Kidney (tissue), 14 donors: ENCODE data around the gene KIFAP3. TPM values are rescaled to one million over a fixed set of nuclear protein-coding genes. Genes with fewer than 3 reads are reported as not detected.

Source experiments
- DNase-seq, 5 donors: peaks; one replicate each; pipeline ENCODE4 v3.0.0-alpha.2; 2013 to 2020
- FAIRE-seq: peaks from 2 replicates; lab custom pipeline; 2012; peaks lifted over from hg19 to GRCh38; lab: Jason Lieb, UNC
- H3K27ac ChIP-seq, 2 donors: one replicate each; pipeline ENCODE4 v1.7.0; 2013; ENCODE audit warnings: low read depth in 2 of 2, low read length in 2 of 2, inconsistent platforms in 1 of 2
- H3K27me3 ChIP-seq: one replicate; pipeline ENCODE4 v1.7.1; 2013; ENCODE audit warnings: low read length, inconsistent platforms; ENCODE audit not compliant: control insufficient read depth, insufficient read depth
- H3K36me3 ChIP-seq, 3 donors: one replicate each; pipeline versions ENCODE4 v1.7.0 to v1.7.1; 2013; ENCODE audit warnings: low read length in 3 of 3, control low read depth in 1 of 3, inconsistent platforms in 1 of 3; ENCODE audit not compliant: insufficient read depth in 3 of 3, control insufficient read depth in 2 of 3
- H3K4me1 ChIP-seq, 3 donors: one replicate each; pipeline versions ENCODE4 v1.7.0 to v1.7.1; 2013; ENCODE audit warnings: low read length in 3 of 3, inconsistent platforms in 1 of 3, low read depth in 1 of 3; ENCODE audit not compliant: control insufficient read depth in 2 of 3, insufficient read depth in 2 of 3
- H3K4me3 ChIP-seq, 3 donors: one replicate each; pipeline versions ENCODE4 v1.7.0 to v1.8.1; 2013; ENCODE audit warnings: low read length in 3 of 3, control low read depth in 1 of 3, inconsistent platforms in 1 of 3
- H3K9ac ChIP-seq, 3 donors: one replicate each; pipeline versions ENCODE4 v1.7.0 to v1.7.1; 2013; ENCODE audit warnings: low read length in 3 of 3, control low read depth in 1 of 3, inconsistent platforms in 1 of 3
- H3K9me3 ChIP-seq, 3 donors: one replicate each; pipeline versions ENCODE4 v1.7.0 to v1.7.1; 2013; ENCODE audit warnings: low read length in 3 of 3, control low read depth in 1 of 3, inconsistent platforms in 1 of 3; ENCODE audit not compliant: control insufficient read depth in 2 of 3, insufficient read depth in 1 of 3
- CTCF ChIP-seq: IDR thresholded peaks from 3 replicates; pipeline ENCODE4 v1.5.1; 2012; ENCODE audit warnings: mild to moderate bottlenecking, moderate library complexity, borderline replicate concordance; ENCODE audit not compliant: insufficient read depth; ENCODE audit errors: extremely low read depth
- intact Hi-C: fragments of 100-400 bp; cut with DNase I; formaldehyde crosslinking; loops from one replicate; pipeline ENCODE4 v1.11.1; 2022
- polyA plus RNA-seq: library from polyadenylated mRNA; stranded (reverse); fragments of 350-450 nt; fragmentation: Illumina TruSeq; extraction: RNeasy Lipid Tissue Mini Kit (QIAGEN cat#74804); gene quantifications from one replicate; pipeline ENCODE4 v1.2.3, GENCODE V29; 2014; ENCODE audit warnings: low read depth, low replicate concordance; ENCODE audit not compliant: insufficient read depth
- total RNA-seq: library from RNA; stranded (reverse); fragmentation: NEBNext Ultra II Directional; extraction: Animal tissue kit (Norgen Biotek cat#: 25700); gene quantifications from one replicate; pipeline ENCODE4 v1.2.1, GENCODE V29; 2021
- donor health status: control.
- donor health status: control.
- donor health status: control.
- donor health status: control.
- donor health status: control.
- donor health status: DM: yes; HTN: yes; CAD: no.
- donor health status: Normal renal cell carcinoma (clear cell type).

KIFAP3 gene
- total and polyA plus RNA-seq, 2 donors from 2014 or later: 31.6 to 32.9 TPM

- intact Hi-C loops: no loop called here
- Histone ChIP-seq H3K36me3 (peaks cover 0 to 2% (median 0%) of the 10 kb centered on the region in 3 donors), H3K27me3 (no peaks in the 10 kb centered on the region), H3K9ac (no peak overlapping the region), H3K9me3 (no peaks in the 10 kb centered on the region), H3K4me3 (no peak overlapping the region), H3K4me1 (no peaks in the 10 kb centered on the region), H3K27ac (no peak overlapping the region)
- FAIRE-seq (no peak), DNase-seq (no peak)
- no peak for TF ChIP-seq CTCF
These were observed 116.6 kb downstream of the KIFAP3 start for GRCh38 chr1:169957884-169958283.

- TF ChIP-seq CTCF: no peak
- Histone ChIP-seq H3K9me3 (no peaks in the 10 kb centered on the region), H3K4me1 (no peaks in the 10 kb centered on the region), H3K4me3 (no peak overlapping the region), H3K9ac (no peak overlapping the region), H3K36me3 (peaks cover 0 to 2% (median 0%) of the 10 kb centered on the region in 3 donors), H3K27ac (no peak overlapping the region), H3K27me3 (no peaks in the 10 kb centered on the region)
- FAIRE-seq: peak; percentile 25
- intact Hi-C loops: no loop called here
- DNase-seq: no peak
These were observed 123.4 kb downstream of the KIFAP3 start for GRCh38 chr1:169951108-169951507.

- Histone ChIP-seq H3K36me3 (peaks cover 0 to under 1% (median 0%) of the 10 kb centered on the region in 3 donors), H3K9ac (no peak overlapping the region), H3K27ac (no peak overlapping the region), H3K4me1 (no peaks in the 10 kb centered on the region), H3K9me3 (no peaks in the 10 kb centered on the region), H3K4me3 (no peak overlapping the region), H3K27me3 (no peaks in the 10 kb centered on the region)
- intact Hi-C loops: no loop called here
- DNase-seq: no peak
- FAIRE-seq: no peak
- no peak for TF ChIP-seq CTCF
These were observed 125.4 kb downstream of the KIFAP3 start for GRCh38 chr1:169949139-169949538.

GRCh38 chr1:169946206-169946605 lies 128.3 kb downstream of the KIFAP3 start:
- H3K27ac ChIP-seq: no peak overlapping the region
- FAIRE-seq (no peak), DNase-seq (no peak)
- no peaks in the 10 kb centered on the region for H3K9me3 ChIP-seq
- H3K4me3 ChIP-seq: no peak overlapping the region
- H3K27me3 ChIP-seq: no peaks in the 10 kb centered on the region
- H3K4me1 ChIP-seq: no peaks in the 10 kb centered on the region
- no peak for TF ChIP-seq CTCF
- no peaks in the 10 kb centered on the region for H3K36me3 ChIP-seq
- intact Hi-C loops: no loop called here
- no peak overlapping the region for H3K9ac ChIP-seq
